Activated CD8-positive, alpha-beta memory T cell treated with anti-CD3 and anti-CD28 coated beads, Interleukin-2, amount 10 ng/mL, durations not matched to agents 7 days and 5 days (primary cell): ENCODE data around the gene PDE11A. TPM values are rescaled to one million over a fixed set of nuclear protein-coding genes. Genes with fewer than 3 reads are reported as not detected.
A peak's percentile ranks its signal among the peaks of the same experiment; 100 is the strongest.

ENCODE experiments used
- ATAC-seq: fragments of 150-1000 bp; cut with Tn5 transposase; one replicate; pipeline ENCODE4 v1.10.0; 2021; ENCODE audit warnings: moderate library complexity
- CTCF ChIA-PET: fragments of 350-600 bp; sonication (Branson Sonifier 250); formaldehyde crosslinking; loops from one replicate; lab custom pipeline; 2021; ENCODE audit warnings: antibody characterized with exemption; lab: Charles Lee
- DNase-seq: peaks from one replicate; pipeline ENCODE4 v3.0.0-alpha.2; 2020
- H3K27ac Mint-ChIP-seq: one replicate; pipeline ENCODE4 v1.8.0; 2021; ENCODE audit warnings: mild to moderate bottlenecking, mixed read lengths
- H3K27me3 Mint-ChIP-seq: one replicate; pipeline ENCODE4 v1.8.0; 2021; ENCODE audit warnings: mixed read lengths
- H3K36me3 Mint-ChIP-seq: one replicate; pipeline ENCODE4 v1.8.0; 2021; ENCODE audit warnings: mild to moderate bottlenecking, mixed read lengths
- H3K4me1 Mint-ChIP-seq: one replicate; pipeline ENCODE4 v1.8.0; 2021; ENCODE audit warnings: mixed read lengths
- H3K4me3 Mint-ChIP-seq: one replicate; pipeline ENCODE4 v1.8.0; 2021; ENCODE audit warnings: mild to moderate bottlenecking, moderate library complexity, mixed read lengths
- H3K9me3 Mint-ChIP-seq: one replicate; pipeline ENCODE4 v1.8.0; 2022; ENCODE audit warnings: low read depth, mixed read lengths
- total RNA-seq, 2 experiments: library from RNA; stranded (reverse); gene quantifications; one replicate each; pipeline ENCODE4 v1.2.3, GENCODE V29; 2021

PDE11A gene
- not detected for total RNA-seq

GRCh38 chr2:178072383-178073301 is at the start of gene PDE11A:
Gene PDE11A, minus strand, starts transcription at chr2:178072777. Its CDS starts 340 bp downstream, at chr2:178072437.
- DNase-seq (peak; percentile 75), ATAC-seq (peak; percentile 93)
- Mint-ChIP-seq H3K36me3 (no peaks in the 10 kb centered on the region), H3K9me3 (no peaks in the 10 kb centered on the region), H3K27ac (no peak within 1 kb of the TSS), H3K4me3 (peak within 1 kb of the TSS; percentile 43), H3K4me1 (peaks cover 12% of the 10 kb centered on the region), H3K27me3 (peaks cover 60% of the 10 kb centered on the region)
- CTCF ChIA-PET: no interaction called here

- Mint-ChIP-seq H3K36me3 (peaks cover 23% of the 10 kb centered on the region), H3K27ac (no peak overlapping the region), H3K4me1 (peaks cover 17% of the 10 kb centered on the region), H3K9me3 (no peaks in the 10 kb centered on the region), H3K4me3 (no peak overlapping the region), H3K27me3 (no peaks in the 10 kb centered on the region)
- CTCF ChIA-PET: no interaction called here
- ATAC-seq: no peak
- no peak for DNase-seq
Observed at GRCh38 chr2:178119179-178119922, 46.8 kb upstream of the PDE11A start.

- H3K27me3 Mint-ChIP-seq: no peaks in the 10 kb centered on the region
- no peak overlapping the region for H3K27ac Mint-ChIP-seq
- peaks cover 12% of the 10 kb centered on the region for H3K36me3 Mint-ChIP-seq
- DNase-seq (no peak), ATAC-seq (no peak)
- H3K9me3 Mint-ChIP-seq: no peaks in the 10 kb centered on the region
- CTCF ChIA-PET: interaction anchor here (1.2 to 1.5 kb wide), 2 partner anchors 14 to 276 kb away, joined by 3 read pairs; no protein-coding TSS in a partner anchor
- peaks cover 31% of the 10 kb centered on the region for H3K4me1 Mint-ChIP-seq
- H3K4me3 Mint-ChIP-seq: no peak overlapping the region
Observed at GRCh38 chr2:178117725-178118124, 45.1 kb upstream of the PDE11A start.

DNA sequence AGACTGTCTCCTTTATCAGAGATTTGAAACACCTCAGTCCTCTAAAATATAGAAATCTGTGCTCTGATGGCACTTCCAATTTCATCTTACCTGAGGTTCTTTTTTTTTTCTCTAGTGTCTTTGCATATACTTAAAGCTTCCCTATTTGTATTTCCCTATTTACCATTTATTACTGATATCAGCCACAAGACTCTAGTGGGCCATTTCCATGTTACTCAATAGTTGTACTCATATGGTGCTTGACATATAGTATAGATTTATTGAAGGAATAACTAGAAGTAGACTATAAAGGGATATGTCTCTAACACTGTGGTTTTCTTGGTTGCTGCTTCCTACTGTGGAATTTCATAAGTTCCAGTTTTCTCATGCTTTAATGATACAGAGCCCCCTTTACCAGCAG is 42.7 kb upstream of the PDE11A start:
- CTCF ChIA-PET: interaction anchor here (1.2 to 1.8 kb wide), 3 partner anchors 80 to 365 kb away, joined by 3 to 6 read pairs (median 3); partner anchors contain the start of gene PLEKHA3
- peak overlapping the region; percentile 92 for H3K27ac Mint-ChIP-seq
- ATAC-seq: no peak

DNA sequence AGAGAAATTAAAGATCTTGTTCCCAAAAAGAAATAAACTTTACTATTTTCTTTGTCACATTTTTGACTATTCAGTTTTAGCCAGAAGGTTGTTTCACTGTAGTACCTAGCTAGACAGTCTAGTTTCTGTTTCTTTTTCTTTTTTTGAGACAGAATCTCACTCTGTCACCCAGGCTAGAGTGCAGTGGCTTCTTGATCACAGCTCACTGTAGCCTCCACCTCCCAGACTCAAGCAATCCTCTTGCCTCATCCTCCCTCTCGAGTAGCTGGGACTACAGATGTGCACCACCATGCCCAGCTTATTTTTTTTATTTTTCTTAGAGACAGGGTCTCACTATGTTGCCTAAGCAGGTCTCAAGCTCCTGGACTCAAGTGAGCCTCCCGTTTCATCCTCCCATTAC is 41.9 kb upstream of the PDE11A start:
- Mint-ChIP-seq H3K36me3 (peaks cover 5% of the 10 kb centered on the region), H3K27me3 (no peaks in the 10 kb centered on the region), H3K27ac (peak overlapping the region; percentile 92), H3K4me3 (peak overlapping the region; percentile 98), H3K4me1 (peaks cover 34% of the 10 kb centered on the region), H3K9me3 (no peaks in the 10 kb centered on the region)
- CTCF ChIA-PET: interaction anchor here (0.8 to 1.8 kb wide), 4 partner anchors 10 to 366 kb away, joined by 3 to 6 read pairs (median 3); partner anchors contain the start of gene PLEKHA3
- DNase-seq (peak; percentile 43), ATAC-seq (peak; percentile 38)

More for the DNA sequence above, 42.7 kb upstream of the PDE11A start:
- peaks cover 32% of the 10 kb centered on the region for H3K4me1 Mint-ChIP-seq
- no peak for DNase-seq
- peaks cover 5% of the 10 kb centered on the region for H3K36me3 Mint-ChIP-seq
- no peak overlapping the region for H3K4me3 Mint-ChIP-seq
- H3K9me3 Mint-ChIP-seq: no peaks in the 10 kb centered on the region
- H3K27me3 Mint-ChIP-seq: no peaks in the 10 kb centered on the region

DNA sequence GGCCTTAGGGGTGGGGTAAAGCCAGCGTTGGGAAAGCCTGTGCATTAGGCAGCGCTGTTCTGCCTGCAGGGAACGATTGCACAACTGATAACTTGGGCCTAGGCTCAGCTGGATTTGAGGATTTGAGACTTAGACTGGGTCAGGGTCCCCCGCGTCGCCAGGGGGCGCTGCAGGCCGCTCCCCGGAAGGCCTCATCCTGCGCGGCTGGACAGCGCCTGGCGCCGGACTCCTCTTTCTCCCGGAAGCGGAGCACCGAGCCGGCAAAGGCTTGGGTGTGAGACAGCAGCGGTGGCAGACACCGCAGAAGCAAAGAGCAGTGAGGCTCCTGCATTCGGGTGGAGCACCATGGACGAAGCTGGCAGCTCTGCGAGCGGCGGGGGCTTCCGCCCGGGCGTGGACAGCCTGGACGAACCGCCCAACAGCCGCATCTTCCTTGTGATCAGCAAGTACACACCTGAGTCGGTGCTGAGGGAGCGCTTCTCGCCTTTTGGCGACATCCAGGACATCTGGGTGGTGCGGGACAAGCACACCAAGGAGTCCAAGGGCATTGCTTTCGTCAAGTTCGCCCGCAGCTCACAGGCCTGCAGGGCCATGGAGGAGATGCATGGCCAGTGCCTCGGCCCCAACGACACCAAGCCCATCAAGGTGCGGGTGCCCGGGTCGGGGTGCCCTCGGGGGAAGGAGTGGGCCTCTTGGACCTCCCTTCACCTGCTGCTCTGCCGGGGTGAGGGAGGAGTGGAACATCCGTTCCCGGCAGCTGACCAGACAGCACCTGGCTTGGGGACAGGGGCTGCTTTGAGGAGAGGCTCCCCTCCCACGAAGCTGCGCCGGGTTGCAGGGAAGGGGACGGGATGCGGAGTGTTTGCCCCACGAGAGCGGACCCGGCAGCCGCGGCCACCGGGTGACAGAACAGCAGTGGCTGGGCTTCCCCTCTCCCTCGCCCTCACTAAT is 39.9 kb upstream of the PDE11A start, which contains the start of gene RBM45:
Gene RBM45 (plus strand): TSS at position 236 of the 951 bp plus-strand sequence. CDS start 110 bp downstream, at position 346.
- CTCF ChIA-PET: interaction anchor here (0.6 to 3.3 kb wide), 33 partner anchors 9 to 1658 kb away, joined by 3 to 18 read pairs (median 4); partner anchors contain the start of gene OSBPL6
- ATAC-seq: peak; percentile 89
- no peaks in the 10 kb centered on the region for H3K9me3 Mint-ChIP-seq
- peaks cover 34% of the 10 kb centered on the region for H3K4me1 Mint-ChIP-seq
- H3K36me3 Mint-ChIP-seq: no peaks in the 10 kb centered on the region
- peak; percentile 92 for DNase-seq
- peak within 1 kb of the TSS; percentile 98 for H3K4me3 Mint-ChIP-seq
- peak within 1 kb of the TSS; percentile 92 for H3K27ac Mint-ChIP-seq
- H3K27me3 Mint-ChIP-seq: no peaks in the 10 kb centered on the region

GRCh38 chr2:178111743-178112142 is 39.2 kb upstream of the PDE11A start:
- H3K9me3 Mint-ChIP-seq: no peaks in the 10 kb centered on the region
- H3K27ac Mint-ChIP-seq: peak overlapping the region; percentile 52
- CTCF ChIA-PET: interaction anchor here (0.6 to 3.3 kb wide), 28 partner anchors 8 to 589 kb away, joined by 3 to 18 read pairs (median 4); no protein-coding TSS in a partner anchor
- DNase-seq (no peak), ATAC-seq (no peak)
- H3K4me3 Mint-ChIP-seq: peak overlapping the region; percentile 98
- H3K4me1 Mint-ChIP-seq: peaks cover 34% of the 10 kb centered on the region
- H3K27me3 Mint-ChIP-seq: peaks cover 2% of the 10 kb centered on the region
- H3K36me3 Mint-ChIP-seq: no peaks in the 10 kb centered on the region

- CTCF ChIA-PET: interaction anchor here (1.0 to 3.3 kb wide), 4 partner anchors 9 to 304 kb away, joined by 6 to 17 read pairs (median 12); no protein-coding TSS in a partner anchor
- H3K36me3 Mint-ChIP-seq: no peaks in the 10 kb centered on the region
- no peaks in the 10 kb centered on the region for H3K9me3 Mint-ChIP-seq
- H3K4me3 Mint-ChIP-seq: no peak overlapping the region
- ATAC-seq (no peak), DNase-seq (no peak)
- H3K27ac Mint-ChIP-seq: no peak overlapping the region
- H3K4me1 Mint-ChIP-seq: peaks cover 31% of the 10 kb centered on the region
- H3K27me3 Mint-ChIP-seq: peaks cover 2% of the 10 kb centered on the region
Observed at GRCh38 chr2:178110681-178111080, 38.1 kb upstream of the PDE11A start.

DNA sequence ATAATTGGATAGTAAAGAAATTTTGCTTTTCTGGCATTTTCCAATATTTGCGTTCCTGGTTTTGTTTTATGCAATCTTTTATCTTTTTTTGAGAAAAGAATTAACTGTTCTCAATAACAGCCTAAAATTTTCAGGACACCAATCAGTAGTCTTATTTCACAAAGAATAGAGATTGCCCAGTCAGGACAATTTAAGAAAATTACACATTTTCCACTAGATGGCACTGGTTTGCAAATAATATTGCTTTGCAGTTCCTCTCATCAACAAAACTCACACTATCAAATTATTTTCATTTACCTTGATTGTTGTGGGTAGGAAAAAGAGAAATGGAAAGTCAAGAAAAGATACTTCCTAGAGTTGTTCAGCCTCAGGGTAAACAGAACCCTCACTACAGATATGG is 37.2 kb upstream of the PDE11A start:
- CTCF ChIA-PET: interaction anchor here (1.0 kb wide), 1 partner anchor 305 kb away, joined by 6 read pairs; no protein-coding TSS in a partner anchor
- peaks cover 2% of the 10 kb centered on the region for H3K27me3 Mint-ChIP-seq
- no peak for DNase-seq
- peaks cover 22% of the 10 kb centered on the region for H3K4me1 Mint-ChIP-seq
- no peaks in the 10 kb centered on the region for H3K36me3 Mint-ChIP-seq
- no peak overlapping the region for H3K4me3 Mint-ChIP-seq
- ATAC-seq: no peak
- H3K9me3 Mint-ChIP-seq: no peaks in the 10 kb centered on the region
- no peak overlapping the region for H3K27ac Mint-ChIP-seq

DNA sequence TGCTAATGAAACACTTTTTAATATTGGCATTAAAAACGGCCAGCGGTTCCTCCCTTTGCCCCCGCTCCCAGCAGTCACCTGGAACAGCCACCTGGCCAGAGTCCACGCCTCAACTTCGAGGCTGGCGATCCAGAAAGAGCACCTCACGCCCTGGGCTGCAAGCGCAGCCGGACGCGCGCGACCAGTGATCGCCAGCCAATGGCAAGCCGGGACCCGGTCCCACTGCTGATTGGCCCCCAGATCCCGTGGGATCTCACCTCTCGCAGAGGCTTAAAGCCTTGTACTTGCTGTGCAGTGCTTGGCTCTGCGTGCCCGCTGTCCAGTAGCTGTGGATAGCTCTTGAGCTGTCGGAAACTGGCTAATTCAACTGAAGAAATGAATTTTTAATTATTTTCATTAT is 35.6 kb upstream of the PDE11A start:
- CTCF ChIA-PET: interaction anchor here (0.7 kb wide), 1 partner anchor 359 kb away, joined by 3 read pairs; no protein-coding TSS in a partner anchor
- H3K4me3 Mint-ChIP-seq: no peak overlapping the region

GRCh38 chr2:178106053-178106452 is 33.5 kb upstream of the PDE11A start:
- DNase-seq: no peak
- Mint-ChIP-seq H3K9me3 (no peaks in the 10 kb centered on the region), H3K27me3 (peaks cover 2% of the 10 kb centered on the region), H3K4me3 (no peak overlapping the region), H3K36me3 (no peaks in the 10 kb centered on the region), H3K27ac (no peak overlapping the region), H3K4me1 (peaks cover 2% of the 10 kb centered on the region)
- ATAC-seq: no peak
- CTCF ChIA-PET: no interaction called here

More for the DNA sequence above, 35.6 kb upstream of the PDE11A start:
- peaks cover 6% of the 10 kb centered on the region for H3K4me1 Mint-ChIP-seq
- DNase-seq: no peak
- no peak overlapping the region for H3K27ac Mint-ChIP-seq
- H3K27me3 Mint-ChIP-seq: peaks cover 2% of the 10 kb centered on the region
- H3K9me3 Mint-ChIP-seq: no peaks in the 10 kb centered on the region
- no peaks in the 10 kb centered on the region for H3K36me3 Mint-ChIP-seq
- ATAC-seq: no peak

DNA sequence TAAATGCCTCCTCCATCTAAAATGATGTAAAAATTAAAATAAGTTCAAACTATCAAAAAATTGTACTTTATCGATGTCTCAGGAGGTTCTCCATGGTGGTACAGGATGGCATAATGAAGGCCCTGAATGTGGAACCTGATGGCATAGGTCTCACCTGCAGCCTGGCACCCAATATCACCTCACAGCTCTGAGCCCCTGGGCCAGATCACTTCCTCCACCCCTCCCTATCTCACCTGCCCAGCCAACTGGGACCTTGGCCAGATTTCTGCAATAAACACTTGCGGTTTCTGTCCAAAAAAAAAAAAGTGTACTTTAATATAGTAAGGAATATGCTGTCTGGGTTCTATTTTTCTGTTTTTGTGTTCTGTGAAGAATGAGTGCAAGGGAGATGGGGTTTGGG is 33.0 kb upstream of the PDE11A start:
- H3K4me1 Mint-ChIP-seq: peaks cover 2% of the 10 kb centered on the region

More for the DNA sequence above, 33.0 kb upstream of the PDE11A start:
- DNase-seq: no peak
- H3K36me3 Mint-ChIP-seq: no peaks in the 10 kb centered on the region
- ATAC-seq: no peak
- peaks cover 2% of the 10 kb centered on the region for H3K27me3 Mint-ChIP-seq
- no peak overlapping the region for H3K4me3 Mint-ChIP-seq
- no peak overlapping the region for H3K27ac Mint-ChIP-seq
- H3K9me3 Mint-ChIP-seq: no peaks in the 10 kb centered on the region
- CTCF ChIA-PET: no interaction called here
